OCI-LY1 (cell line): Measurements from ENCODE around the gene DHCR7.

Experiments
- H2AFZ ChIP-seq: fragments of 200-600 bp; sonication (generic), shearing (Covaris generic); 2 replicates; pipeline ENCODE4 v1.6.0; 2014; ENCODE audit warnings: antibody characterized with exemption, mild to moderate bottlenecking, low read length
- H3F3A ChIP-seq: fragments of 200-600 bp; sonication (generic), shearing (Covaris generic); 2 replicates; pipeline ENCODE4 v1.6.0; 2014; ENCODE audit warnings: mild to moderate bottlenecking, antibody characterized with exemption, low read length, moderate library complexity; ENCODE audit not compliant: insufficient read depth
- H3K27ac ChIP-seq: fragments of 200-600 bp; sonication (generic); 2 replicates; pipeline ENCODE4 v1.5.1; 2014; ENCODE audit warnings: low read length, mixed run types, mild to moderate bottlenecking, low read depth; ENCODE audit not compliant: poor library complexity, severe bottlenecking
- H3K27me3 ChIP-seq: fragments of 200-600 bp; sonication (generic); 2 replicates; pipeline ENCODE4 v1.6.0; 2014; ENCODE audit warnings: antibody characterized with exemption, mild to moderate bottlenecking, low read length, moderate library complexity; ENCODE audit not compliant: insufficient read depth
- H3K36me3 ChIP-seq: fragments of 200-600 bp; sonication (generic); 2 replicates; pipeline ENCODE4 v1.6.1; 2014; ENCODE audit warnings: mild to moderate bottlenecking, antibody characterized with exemption, low read length, moderate library complexity, mixed read lengths; ENCODE audit not compliant: insufficient read depth
- H3K4me1 ChIP-seq: fragments of 200-600 bp; sonication (generic); 2 replicates; pipeline ENCODE4 v1.5.1; 2014; ENCODE audit warnings: mild to moderate bottlenecking, low read length, moderate library complexity; ENCODE audit not compliant: insufficient read depth, severe bottlenecking
- H3K4me2 ChIP-seq: fragments of 200-600 bp; sonication (generic), shearing (Covaris generic); 2 replicates; pipeline ENCODE4 v1.6.1; 2014; ENCODE audit warnings: low read length
- H3K4me3 ChIP-seq: fragments of 200-600 bp; sonication (generic); 2 replicates; pipeline ENCODE4 v1.5.1; 2014; ENCODE audit warnings: low read length, low read depth, mild to moderate bottlenecking, mixed read lengths; ENCODE audit not compliant: poor library complexity, severe bottlenecking
- H3K79me2 ChIP-seq: fragments of 200-600 bp; shearing (Covaris generic); 2 replicates; pipeline ENCODE4 v1.6.1; 2016; ENCODE audit warnings: mixed run types, low read length, mixed read lengths; ENCODE audit not compliant: insufficient read depth
- H3K9ac ChIP-seq: fragments of 200-600 bp; sonication (generic), shearing (Covaris generic); 2 replicates; pipeline ENCODE4 v1.6.1; 2014; ENCODE audit warnings: mild to moderate bottlenecking, low read length, mixed read lengths
- H3K9me2 ChIP-seq: fragments of 200-600 bp; sonication (generic), shearing (Covaris generic); 2 replicates; pipeline ENCODE4 v1.6.1; 2014; ENCODE audit warnings: low read depth, mild to moderate bottlenecking, low read length, mixed read lengths
- H3K9me3 ChIP-seq: fragments of 200-600 bp; shearing (Covaris generic); 2 replicates; pipeline ENCODE4 v1.6.1; 2014; ENCODE audit warnings: low read length, mixed read lengths
- H4K20me1 ChIP-seq: fragments of 200-600 bp; sonication (generic), shearing (Covaris generic); 2 replicates; pipeline ENCODE4 v1.6.0; 2016; ENCODE audit warnings: mild to moderate bottlenecking, low read length; ENCODE audit not compliant: insufficient read depth
- CTCF ChIP-seq: fragments of 200-600 bp; sonication (generic), shearing (Covaris generic); IDR thresholded peaks from 2 replicates; pipeline ENCODE4 v1.5.1; 2017; ENCODE audit warnings: mild to moderate bottlenecking, antibody characterized with exemption, low read length, moderate library complexity, mixed read lengths
- EZH2 ChIP-seq: fragments of 200-600 bp; sonication (generic), shearing (Covaris generic); IDR thresholded peaks from 2 replicates; pipeline ENCODE4 v1.8.0; 2017; ENCODE audit warnings: borderline replicate concordance, mixed run types, mild to moderate bottlenecking, antibody characterized with exemption, low read length, moderate library complexity, mixed read lengths

The DHCR7 gene

GRCh38 chr11:71477641-71478527 is 29.7 kb upstream of the DHCR7 start:
- H4K20me1 ChIP-seq = no peaks in the 10 kb centered on the region
- no peak overlapping the region for H2AFZ ChIP-seq
- no peak overlapping the region for H3K4me3 ChIP-seq
- H3K9me3 ChIP-seq = no peaks in the 10 kb centered on the region
- no peaks in the 10 kb centered on the region for H3K4me1 ChIP-seq
- H3K27me3 ChIP-seq = no peaks in the 10 kb centered on the region
- no peaks in the 10 kb centered on the region for H3K9me2 ChIP-seq
- no peak overlapping the region for H3K9ac ChIP-seq
- H3K79me2 ChIP-seq = no peaks in the 10 kb centered on the region
- H3F3A ChIP-seq = no peaks in the 10 kb centered on the region
- H3K36me3 ChIP-seq = peaks cover 54% of the 10 kb centered on the region
- no peak overlapping the region for H3K4me2 ChIP-seq
- H3K27ac ChIP-seq = no peak overlapping the region
- TF ChIP-seq CTCF = no peak
- no peak for TF ChIP-seq EZH2

GRCh38 chr11:71476926-71477640 is 28.9 kb upstream of the DHCR7 start:
- H4K20me1 ChIP-seq = no peaks in the 10 kb centered on the region

GRCh38 chr11:71476031-71476430 is 27.8 kb upstream of the DHCR7 start:
- Histone ChIP-seq H3K79me2 (no peaks in the 10 kb centered on the region), H4K20me1 (no peaks in the 10 kb centered on the region), H3K4me1 (no peaks in the 10 kb centered on the region), H3K9me3 (no peaks in the 10 kb centered on the region), H3K27ac (no peak overlapping the region), H3K9me2 (no peaks in the 10 kb centered on the region), H3K9ac (no peak overlapping the region), H3K4me3 (no peak overlapping the region), H3F3A (no peaks in the 10 kb centered on the region), H3K4me2 (no peak overlapping the region), H3K36me3 (peaks cover 44% of the 10 kb centered on the region), H3K27me3 (no peaks in the 10 kb centered on the region), H2AFZ (no peak overlapping the region)
- TF ChIP-seq CTCF (no peak), EZH2 (no peak)

More at GRCh38 chr11:71476926-71477640, 28.9 kb upstream of the DHCR7 start:
- no peak for TF ChIP-seq CTCF
- Histone ChIP-seq H3K4me3 (no peak overlapping the region), H2AFZ (no peak overlapping the region), H3K36me3 (peaks cover 50% of the 10 kb centered on the region), H3K79me2 (no peaks in the 10 kb centered on the region), H3K27ac (no peak overlapping the region), H3K27me3 (no peaks in the 10 kb centered on the region), H3K9me3 (no peaks in the 10 kb centered on the region), H3K9me2 (no peaks in the 10 kb centered on the region), H3F3A (no peaks in the 10 kb centered on the region), H3K4me2 (no peak overlapping the region), H3K9ac (no peak overlapping the region), H3K4me1 (no peaks in the 10 kb centered on the region)
